Ovary (tissue), 3 donors: Measurements from ENCODE around the gene CACNA1A.

Experiments used
- CTCF ChIP-seq, 3 donors: fragments of 450-650 bp in 2 of 3; fragments of 200-600 bp in 1 of 3; IDR thresholded peaks; one replicate each; pipeline versions ENCODE4 v1.5.1 to v1.8.0; 2016 to 2022; ENCODE audit warnings: antibody characterized with exemption in 3 of 3, mild to moderate bottlenecking in 1 of 3
- EP300 ChIP-seq: sonication (generic); formaldehyde crosslinking; IDR thresholded peaks from one replicate; pipeline ENCODE4 v1.6.1; 2017; ENCODE audit warnings: antibody characterized with exemption
- POLR2A ChIP-seq: fragments of 450-650 bp; IDR thresholded peaks from one replicate; pipeline ENCODE4 v1.6.1; 2017; ENCODE audit warnings: antibody characterized with exemption, mild to moderate bottlenecking, moderate library complexity
- donor health status: DM: no; HTN: no; CAD: no.

- no peak for TF ChIP-seq CTCF (IDR thresholded peaks at IDR 0.05)
- no peak for TF ChIP-seq POLR2A
- no peak for TF ChIP-seq EP300
Observed at GRCh38 chr19:13171146-13171545, 335.1 kb downstream of the CACNA1A start.
